ENCODE data around the gene GBF1.

Gene GBF1

DNA sequence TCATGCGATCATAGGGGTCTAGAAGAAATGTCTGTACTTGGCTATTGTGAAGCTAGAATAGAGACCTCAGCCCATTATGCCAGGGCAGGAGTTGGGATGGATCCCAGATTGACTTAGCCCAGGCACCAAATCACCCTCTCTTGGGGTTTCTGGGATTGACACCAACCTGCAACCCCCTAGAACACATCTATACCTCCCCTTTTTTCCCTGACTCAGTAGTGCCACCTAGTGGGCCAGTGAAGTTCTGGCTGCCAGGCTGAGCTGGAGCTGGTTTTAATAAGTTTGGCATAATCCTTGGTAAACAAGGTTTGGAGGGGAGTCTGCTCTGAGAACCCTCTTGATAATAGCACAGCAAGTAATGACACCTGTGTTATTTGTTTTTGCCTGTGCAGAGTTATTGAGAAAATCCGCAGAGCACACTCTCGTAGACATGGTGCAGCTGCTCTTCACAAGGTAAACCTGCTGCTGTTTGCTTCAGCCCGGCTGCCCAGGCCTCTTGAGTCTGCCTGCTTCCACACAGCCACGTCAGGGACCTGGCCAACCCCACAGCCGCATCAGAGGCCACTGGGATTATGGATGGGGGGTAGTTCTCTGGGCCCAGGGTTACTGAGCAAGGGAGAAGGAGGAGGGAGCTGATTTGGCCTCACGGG is 106.9 kb downstream of the GBF1 start:
- DNase-seq = peak; percentile 50

DNA sequence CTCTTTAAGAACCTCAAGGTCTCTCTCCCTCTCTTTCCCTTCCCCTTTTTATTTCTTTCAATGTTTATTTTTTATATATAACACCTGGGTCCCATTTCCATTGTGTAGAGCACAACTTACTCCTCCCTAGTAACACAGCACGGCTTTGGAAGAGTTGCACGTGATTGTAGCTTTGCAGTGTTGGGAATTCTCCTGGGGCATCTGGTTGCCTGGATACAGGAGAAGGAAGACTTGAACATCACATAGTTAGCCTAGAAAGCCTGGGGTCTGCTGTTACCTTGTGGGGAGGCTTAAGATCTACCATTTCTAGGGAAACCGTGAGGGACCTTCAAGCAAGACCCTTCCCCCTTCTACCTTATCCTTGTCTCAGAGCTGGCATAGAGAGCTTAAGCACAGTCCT is 109.1 kb downstream of the GBF1 start:
- no peak for DNase-seq

DNA sequence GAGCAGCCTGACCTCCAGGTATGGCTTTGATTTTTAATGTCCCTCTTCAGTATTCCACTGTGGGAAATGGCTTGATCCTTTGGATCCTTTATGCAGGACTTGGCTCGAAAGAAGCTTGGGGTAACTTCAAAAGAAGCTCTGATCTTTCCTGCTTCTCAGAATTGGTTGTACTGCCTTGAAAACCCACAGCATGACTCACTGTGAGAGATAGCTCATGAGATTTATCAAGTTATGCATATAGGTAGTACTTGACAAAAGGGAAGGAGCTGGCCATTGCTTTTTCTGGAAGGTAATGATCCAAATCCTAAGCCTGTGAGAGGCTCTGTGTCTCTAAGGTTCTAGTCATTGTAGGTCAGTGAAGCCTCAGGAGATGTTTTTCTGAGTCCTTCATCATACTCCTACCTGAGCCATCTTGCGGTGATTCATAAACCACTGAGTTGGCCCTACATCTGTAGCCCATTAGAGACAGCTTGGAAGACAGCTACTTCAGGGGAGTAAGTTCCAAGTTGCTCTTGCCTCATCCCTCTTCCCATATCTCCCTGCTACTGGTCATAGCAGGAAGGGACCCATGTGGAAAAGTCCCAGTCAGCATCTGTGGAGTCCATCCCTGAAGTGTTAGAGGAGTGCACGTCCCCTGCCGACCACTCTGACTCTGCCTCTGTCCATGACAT is 113.5 kb downstream of the GBF1 start:
- DNase-seq = no peak

DNA sequence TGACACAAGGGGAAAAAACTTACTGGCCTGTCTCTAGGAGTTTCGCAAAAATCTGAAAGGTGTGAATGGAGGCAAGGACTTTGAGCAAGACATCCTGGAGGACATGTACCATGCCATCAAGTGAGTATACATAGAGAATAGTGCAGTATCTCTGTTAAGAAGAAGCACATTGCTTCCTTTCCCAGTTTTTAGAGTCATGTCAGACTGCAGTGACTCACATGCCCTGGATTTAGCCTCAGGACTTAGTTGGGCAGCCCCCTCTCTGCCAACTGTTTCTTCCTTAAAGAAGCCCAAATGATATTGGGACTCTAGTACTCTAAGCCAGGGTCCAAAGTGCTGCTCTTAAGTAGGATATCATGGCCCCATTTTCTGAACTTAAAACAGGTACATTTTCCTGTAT is 122.1 kb downstream of the GBF1 start:
- no peak for DNase-seq

DNA sequence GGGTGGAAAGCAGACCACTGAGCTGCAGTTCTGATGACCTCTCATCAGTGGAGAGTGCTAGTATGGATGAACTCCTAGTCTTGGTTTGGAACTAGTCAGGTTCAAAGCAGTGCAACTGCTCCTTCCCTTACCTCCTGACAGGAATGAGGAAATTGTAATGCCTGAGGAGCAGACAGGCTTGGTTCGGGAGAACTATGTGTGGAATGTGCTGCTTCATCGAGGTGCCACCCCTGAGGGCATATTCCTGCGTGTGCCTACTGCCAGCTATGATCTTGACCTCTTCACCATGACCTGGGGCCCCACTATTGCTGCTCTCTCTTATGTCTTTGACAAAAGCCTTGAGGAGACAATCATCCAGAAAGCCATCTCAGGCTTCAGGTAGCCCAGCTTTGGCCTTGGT is 122.7 kb downstream of the GBF1 start:
- no peak for DNase-seq

DNA sequence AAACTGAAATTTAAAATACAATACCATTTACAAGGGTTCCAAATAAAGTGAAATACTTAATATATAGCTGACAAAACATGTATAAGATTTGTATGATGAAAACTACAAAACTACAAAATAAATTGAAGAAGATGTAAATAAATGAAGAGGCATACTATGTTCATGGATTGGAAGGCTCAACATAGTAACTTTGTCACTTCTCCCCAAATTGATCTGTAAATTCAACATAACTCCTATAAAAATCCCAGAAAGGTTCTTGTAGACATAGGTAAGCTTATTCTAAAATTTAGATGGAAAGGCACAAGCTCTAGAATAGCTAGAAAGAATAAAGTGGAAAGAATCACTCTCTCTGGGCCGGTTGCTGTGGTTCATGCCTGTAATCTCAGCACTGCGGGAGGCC is 126.0 kb downstream of the GBF1 start:
- DNase-seq = no peak

DNA sequence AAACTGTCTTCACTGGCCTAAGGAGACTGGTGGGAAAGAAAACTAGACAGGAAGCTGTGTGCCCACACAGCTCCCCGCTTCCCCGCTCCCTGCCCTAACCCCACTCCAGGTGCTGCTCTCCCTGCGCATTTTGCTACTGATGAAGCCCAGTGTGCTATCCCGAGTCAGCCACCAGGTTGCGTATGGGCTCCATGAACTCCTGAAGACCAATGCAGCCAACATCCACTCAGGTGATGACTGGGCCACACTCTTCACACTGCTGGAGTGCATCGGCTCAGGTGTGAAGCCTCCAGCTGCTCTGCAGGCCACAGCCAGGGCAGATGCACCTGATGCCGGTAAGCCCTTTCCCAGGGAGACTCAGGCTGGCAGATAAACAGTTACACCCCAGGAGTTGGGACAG is 129.9 kb downstream of the GBF1 start:
- no peak for DNase-seq

DNA sequence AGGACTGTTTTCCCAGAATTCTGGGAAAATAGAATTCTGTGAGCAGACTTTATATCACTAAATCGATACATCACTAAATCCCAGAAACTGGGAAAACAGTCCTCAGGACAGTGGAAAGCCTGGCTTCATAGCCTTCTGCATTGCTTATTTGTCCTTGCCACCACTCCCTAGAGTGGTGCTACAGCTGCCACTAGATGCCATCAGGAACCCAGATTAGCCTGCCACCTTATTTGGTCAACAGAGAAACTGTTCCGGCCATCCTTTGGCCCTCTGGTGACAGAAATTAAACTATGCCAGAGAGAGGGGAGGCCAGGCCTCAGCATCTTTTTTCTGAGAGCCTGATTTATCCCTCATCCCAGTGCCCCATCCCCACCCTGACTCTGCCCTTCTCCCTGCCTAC is 130.5 kb downstream of the GBF1 start:
- DNase-seq = no peak

DNA sequence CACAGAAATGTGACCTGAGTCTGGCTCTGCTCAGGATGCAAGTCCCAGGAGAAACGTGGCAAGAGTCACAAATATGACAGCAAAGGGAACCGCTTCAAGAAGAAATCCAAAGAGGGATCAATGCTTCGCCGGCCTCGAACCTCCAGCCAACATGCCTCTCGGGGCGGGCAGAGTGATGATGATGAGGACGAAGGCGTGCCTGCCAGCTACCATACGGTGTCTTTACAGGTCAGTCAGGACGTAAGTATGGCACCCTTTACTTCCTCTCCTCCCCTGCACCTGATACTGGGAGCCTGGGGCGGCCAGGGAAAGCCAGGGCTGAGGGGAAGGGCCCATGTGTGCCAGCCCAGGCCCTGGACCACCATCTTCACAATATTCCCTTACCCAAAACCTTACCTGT is 131.6 kb downstream of the GBF1 start:
- DNase-seq = no peak

DNA sequence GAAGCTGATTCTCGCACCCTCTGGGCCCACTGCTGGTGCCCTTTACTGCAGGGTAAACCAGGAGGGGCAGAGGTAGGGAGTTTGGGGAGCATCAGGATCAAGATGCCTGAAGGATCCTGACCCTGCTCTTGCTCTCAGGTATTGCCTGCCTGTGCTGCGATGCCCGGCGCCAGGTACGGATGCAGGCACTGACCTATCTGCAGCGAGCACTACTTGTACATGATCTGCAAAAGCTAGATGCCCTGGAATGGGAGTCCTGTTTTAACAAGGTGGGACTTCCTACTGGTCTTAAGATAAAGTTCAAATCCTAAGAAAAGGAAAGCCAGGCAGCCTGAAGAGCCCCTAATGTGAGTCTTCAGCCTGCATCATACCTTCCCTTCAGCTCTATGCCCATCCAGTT is 134.1 kb downstream of the GBF1 start:
- no peak for DNase-seq

DNA sequence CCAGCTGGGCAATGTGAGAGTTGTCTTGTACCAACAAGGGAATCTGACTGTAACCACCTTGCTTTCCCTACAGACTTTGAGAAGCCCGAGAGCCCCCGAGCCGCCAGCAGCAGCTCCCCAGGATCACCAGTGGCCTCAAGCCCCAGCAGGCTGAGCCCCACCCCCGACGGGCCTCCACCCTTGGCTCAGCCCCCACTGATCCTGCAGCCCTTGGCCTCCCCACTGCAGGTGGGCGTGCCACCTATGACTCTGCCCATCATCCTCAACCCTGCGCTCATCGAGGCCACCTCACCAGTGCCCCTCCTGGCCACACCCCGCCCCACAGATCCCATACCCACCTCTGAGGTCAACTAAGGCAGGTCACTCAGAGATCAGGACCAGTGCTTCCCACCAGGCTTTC is 136.7 kb downstream of the GBF1 start:
- no peak for DNase-seq

DNA sequence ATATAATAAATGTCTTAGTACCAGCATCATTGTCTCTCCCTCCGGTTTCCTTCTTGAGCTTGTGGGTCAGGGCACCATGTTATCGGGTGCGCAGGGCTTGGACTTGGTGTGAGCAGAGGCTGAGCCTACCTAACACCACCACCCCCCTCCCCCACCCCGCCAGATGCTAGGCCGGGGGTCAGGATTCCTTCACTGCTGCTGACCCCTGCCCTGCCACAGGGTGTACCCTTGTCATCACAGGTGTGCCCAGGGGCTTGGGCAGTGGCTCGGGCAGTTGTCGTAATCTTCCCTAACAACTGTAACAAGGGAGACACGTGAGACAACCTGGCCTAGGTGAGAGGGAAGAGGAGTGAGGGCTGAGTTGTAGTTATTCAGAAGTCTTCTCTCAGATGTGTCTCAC is 137.5 kb downstream of the GBF1 start:
- no peak for DNase-seq

DNA sequence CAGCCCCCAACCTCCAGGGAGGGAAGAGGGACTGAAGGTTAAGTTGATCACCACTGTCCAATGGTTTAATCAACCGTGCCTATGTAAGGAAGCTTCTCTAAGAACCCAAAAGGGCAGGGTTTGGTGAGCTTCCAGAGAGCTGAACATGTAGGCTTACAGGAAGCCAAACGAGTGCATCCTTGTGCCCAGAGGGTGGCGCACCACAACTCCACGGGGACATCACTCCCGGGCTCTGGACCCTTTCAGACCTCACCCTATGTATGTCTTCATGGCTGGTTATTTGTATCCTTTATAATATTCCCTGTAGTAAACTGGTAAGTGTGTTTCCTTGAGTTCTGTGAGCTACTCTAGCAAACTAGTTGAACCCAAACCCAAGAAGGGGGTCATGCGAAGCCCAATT is 138.7 kb downstream of the GBF1 start:
- DNase-seq = no peak

DNA sequence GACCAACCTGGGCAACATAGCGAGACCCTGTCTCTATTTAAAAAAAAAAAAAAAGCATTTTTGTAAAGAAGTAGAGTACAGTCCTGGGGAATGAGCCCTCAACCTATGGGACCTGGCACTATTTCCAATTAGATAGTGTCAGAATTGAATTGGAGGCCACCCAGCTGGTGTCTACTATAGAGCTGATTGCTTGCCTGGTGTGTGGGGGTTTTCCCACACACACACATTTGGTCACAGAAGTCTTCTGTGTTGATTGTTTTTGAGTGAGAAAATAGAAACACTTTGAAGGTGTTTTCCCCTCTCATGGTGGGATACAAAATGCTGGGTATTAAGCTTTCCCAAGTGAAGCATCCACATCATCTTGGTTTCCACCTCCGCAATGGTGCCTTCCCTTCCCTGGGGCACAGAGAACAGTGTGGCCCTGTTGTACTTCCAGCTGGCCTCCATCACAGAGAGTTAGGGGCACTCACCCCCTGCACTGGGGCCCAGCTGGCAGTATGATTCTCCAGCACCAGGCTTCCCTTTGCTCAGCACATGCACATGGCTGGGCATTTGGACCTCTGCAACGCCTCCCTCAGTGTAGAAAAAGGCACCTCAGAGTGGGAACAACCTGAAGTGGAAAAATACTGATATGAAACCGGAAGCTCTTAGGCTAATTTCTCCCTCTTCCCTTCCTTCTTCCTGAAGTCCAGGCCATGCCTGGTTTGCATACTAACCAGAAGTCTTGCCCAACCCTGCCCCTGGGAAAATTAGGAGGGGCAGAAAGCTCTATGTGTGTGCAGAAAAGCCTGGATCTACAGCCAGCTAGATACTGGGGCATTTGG is 139.5 kb downstream of the GBF1 start:
- DNase-seq = no peak

DNA sequence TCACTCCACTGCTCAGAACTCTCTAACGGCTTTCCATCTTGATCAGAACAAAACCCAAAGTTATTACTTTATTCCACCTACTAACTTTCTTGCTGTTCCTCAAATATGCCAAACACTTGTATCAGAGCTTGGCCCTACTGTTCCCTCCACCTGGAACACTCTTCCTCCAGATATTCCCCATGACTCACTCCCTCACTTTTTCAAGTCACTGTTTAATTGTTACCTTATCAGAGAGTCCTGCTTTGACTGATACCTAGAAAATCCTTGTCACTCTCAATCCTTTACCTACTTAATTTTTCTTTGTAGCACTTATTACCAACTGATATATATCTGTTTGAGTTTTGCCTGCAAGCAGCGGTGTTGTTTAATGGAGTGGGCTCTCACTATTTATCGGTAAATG is 144.6 kb downstream of the GBF1 start:
- DNase-seq = no peak

DNA sequence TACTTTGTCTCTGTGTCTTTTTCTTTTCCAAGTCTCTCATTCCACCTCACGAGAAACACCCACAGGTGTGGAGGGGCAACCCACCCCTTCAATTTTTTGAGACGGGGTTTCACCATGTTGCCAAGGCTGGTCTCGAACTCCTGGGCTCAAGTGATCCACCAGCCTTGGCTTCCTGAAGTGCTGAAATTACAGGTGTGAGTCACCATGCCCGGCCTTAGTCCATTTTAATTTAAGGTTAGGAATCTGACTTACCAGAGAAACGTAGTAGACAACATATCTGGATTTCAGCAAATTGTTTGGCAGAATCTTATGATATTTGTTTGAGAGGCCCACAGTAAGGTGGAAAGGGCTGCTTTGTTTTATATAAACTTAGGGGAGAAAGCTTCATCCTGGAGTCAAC is 147.0 kb downstream of the GBF1 start:
- DNase-seq = no peak

DNA sequence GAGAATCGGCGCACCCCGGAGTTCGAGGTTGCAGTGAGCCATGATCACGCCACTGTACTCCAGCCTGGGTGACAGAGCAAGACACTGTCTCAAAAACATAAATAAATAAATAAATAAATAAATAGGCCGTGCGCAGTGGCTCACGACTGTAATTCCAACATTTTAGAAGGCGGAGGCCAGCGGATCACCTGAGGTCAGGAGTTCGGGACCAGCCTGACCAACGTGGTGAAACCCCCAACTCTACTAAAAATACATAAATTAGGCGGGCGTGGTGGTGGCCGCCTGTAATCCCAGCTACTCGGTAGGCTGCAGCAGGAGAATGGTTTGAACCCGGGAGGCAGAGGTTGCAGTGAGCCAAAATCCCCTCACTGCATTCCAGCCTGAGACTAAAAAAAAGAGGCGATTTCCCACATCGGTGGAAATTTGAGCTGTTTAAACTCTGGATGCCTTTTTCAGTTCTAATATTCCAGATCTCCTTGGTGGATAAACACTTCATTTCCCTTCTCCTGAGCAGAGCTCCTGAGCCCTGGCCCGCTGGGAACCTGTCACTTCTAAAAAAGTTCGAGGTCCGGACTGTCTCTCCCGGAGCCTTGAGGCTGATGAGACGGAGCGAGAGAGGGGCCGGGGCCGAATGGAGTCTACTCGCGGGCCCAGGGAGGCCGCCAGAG is 148.2 kb downstream of the GBF1 start:
- DNase-seq = peak; percentile 44

DNA sequence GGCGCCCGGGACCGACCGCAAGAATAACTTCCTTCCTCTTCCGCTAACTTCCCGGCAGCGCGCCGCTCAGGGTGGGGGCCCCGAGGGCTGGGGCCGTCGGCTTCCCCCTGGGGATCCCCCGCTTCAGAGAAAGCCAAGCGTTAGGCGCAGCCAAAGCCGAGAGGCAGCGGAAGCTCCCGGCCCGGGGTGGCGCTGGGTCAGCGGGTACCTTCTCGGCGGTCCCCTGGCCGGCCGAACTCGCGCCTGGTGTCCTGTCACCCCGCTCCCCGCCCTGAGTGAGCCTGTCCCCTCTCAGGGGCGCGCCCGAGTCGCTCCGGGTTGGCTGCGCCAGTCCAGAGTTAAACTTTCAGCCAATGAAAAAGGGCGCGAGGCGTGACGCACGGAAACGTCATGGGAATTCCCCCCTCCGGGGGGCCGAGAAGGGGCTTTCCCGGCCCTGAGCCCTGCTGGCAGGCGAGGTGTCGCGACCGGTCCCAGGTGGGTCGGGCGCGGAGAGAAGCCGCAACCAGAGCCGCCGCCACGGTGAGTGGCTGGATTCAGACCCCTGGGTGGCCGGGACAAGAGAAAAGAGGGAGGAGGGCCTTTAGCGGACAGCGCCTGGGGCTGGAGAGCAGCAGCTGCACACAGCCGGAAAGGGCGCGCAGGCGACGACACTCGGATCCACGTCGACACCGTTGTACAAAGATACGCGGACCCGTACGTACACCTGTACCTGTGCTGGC is 148.9 kb downstream of the GBF1 start:
- no peak for DNase-seq

DNA sequence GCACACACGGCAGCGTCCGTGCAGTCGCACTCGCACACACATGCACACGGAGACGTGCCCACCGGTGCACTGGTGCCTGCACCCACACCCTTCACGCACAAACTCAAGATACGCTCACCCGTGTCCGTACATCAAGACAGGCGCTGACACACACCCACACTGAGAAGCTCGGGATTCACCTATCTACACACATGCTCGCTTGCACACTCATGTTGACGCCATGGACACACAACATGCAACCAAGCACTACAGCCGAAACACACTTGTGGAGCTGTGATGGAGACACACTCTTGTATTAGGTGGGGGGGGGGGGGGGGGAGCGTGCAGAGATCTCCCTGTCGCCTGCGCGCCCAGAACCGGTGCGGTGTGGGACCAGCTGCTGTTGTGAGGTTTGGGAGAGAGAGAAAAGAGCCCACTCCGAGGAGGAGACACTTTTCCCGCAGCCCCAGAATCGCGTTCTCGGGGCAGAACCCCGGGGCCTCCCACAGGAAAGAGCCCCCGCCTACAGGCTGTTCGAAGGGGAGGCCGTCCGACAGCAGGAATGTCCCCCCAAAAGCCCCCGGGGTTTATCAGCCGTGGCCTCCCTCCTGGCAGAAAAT is 149.6 kb downstream of the GBF1 start:
- DNase-seq = no peak

DNA sequence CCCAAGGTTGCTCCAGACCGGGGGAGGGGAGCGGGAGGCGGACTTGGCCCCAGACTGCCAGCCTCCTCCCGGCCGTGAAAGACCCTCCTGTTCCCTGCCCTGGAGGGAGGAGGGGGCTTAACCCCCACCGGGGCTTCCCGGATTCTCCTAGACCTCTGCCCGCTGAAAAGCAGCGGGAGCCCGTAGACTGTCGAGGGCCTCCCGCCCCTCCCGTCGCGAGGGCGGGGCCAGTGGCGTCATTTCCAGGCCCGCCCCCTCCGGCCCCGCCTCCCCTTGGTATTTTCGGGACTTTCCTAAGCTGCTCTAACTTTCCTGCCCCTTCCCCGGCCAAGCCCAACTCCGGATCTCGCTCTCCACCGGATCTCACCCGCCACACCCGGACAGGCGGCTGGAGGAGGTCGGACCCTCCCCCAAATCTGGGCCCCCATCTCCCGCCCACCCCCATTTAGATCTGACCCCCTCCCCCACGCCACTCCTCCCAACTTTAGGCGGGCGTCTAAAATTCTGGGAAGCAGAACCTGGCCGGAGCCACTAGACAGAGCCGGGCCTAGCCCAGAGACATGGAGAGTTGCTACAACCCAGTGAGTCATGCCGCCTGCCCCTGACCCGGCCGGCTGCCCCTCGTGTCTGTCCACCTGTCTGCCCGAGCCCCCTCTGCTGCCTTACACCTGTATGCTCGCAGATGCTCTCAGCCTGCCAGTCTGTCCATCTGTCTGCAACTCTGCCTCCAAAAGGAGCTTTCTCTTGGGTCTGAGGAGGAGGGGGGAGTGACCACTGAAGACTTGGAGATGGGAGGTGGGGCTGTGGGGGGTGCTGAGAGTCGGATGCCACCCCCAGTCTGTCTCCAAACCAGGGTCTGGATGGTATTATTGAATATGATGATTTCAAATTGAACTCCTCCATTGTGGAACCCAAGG is 150.3 kb downstream of the GBF1 start, which contains the start of gene NFKB2:
Gene NFKB2, plus strand, starts transcription at position 306 of the 917 bp plus-strand sequence. Its CDS starts 255 bp downstream, at position 561.
- DNase-seq = peak; percentile 42

DNA sequence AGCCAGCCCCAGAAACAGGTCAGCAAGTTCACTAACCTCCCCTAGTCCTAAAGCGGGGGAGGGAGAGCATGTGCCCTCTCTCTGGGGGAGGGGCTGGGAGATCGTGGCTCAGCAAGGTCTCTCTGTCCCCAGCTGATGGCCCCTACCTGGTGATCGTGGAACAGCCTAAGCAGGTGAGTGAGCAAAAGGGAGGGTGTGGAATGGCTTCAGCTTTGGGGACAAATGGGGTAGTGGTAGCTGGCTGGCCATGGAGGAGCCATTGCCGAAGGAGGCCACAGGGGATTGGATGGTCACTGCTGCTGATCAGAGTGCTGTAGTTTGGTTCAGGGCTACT is 151.0 kb downstream of the GBF1 start:
- no peak for DNase-seq
